WERI-Rb-1 (cell line): ENCODE measurements around the gene N4BP2L2.

ENCODE experiments used
- DNase-seq: peaks from one replicate; pipeline ENCODE4 v3.0.0-alpha.2; 2020
- H3K27ac ChIP-seq: fragments of 250-450 bp; sonication (Bioruptor Pico); 2 replicates; pipeline ENCODE4 v1.5.1; 2020; ENCODE audit warnings: mild to moderate bottlenecking, moderate library complexity
- H3K27me3 ChIP-seq: fragments of 250-450 bp; sonication (Bioruptor Pico); 2 replicates; pipeline ENCODE4 v1.5.1; 2021; ENCODE audit warnings: mild to moderate bottlenecking, low read depth, moderate library complexity; ENCODE audit not compliant: insufficient read depth, severe bottlenecking
- H3K36me3 ChIP-seq: fragments of 250-450 bp; sonication (Bioruptor Pico); 2 replicates; pipeline ENCODE4 v1.5.1; 2020; ENCODE audit warnings: mild to moderate bottlenecking, moderate library complexity
- H3K4me3 ChIP-seq: 2 replicates; pipeline ENCODE4 v1.5.1; 2011; ENCODE audit warnings: low read depth, mild to moderate bottlenecking, control low read depth, low read length
- H3K9me3 ChIP-seq: fragments of 250-450 bp; sonication (Bioruptor Pico); 2 replicates; pipeline ENCODE4 v1.5.1; 2021; ENCODE audit warnings: mild to moderate bottlenecking, moderate library complexity; ENCODE audit not compliant: severe bottlenecking
- TF ChIP-seq, protein P1 (sequence below): IDR thresholded peaks from 2 replicates; pipeline ENCODE4 v1.5.1; 2011; ENCODE audit warnings: low read depth, mild to moderate bottlenecking, control low read depth, inconsistent platforms, low read length

N4BP2L2 gene

DNA sequence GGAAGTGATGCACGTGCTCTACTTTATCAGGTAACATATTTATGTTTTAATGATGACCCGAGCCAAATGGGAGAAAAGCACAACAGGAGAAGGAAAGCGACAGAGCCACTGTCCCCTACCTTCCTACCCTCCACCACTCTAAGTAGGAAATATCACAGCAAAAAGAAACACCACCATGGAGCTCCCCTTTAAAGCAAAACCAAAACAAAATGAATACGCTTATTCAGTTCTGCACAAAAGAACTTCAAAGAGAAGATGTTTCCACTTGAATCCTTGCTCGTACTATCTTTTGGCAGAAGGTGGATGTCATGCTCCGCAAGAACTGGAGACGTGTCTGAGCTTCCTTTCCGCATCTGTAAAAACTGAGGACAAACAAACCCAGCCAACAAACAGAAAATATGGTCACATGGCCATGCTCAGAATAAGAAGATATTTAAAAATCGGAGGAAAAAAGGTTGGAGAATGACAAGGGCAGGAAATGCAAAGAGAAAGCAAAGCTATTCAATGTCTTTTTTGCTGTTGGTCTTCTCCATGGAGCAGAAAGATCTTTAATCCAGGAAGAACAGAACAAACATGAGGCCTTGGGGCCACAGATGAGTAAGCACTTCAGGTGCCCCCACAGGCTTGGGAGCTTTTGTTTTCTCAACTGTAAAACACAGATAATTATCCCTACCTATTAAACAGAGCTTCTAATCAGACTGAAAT, 130.1 kb downstream of the N4BP2L2 start:
- no peaks in the 10 kb centered on the region for H3K27me3 ChIP-seq
- no peak overlapping the region for H3K4me3 ChIP-seq
- no peak overlapping the region for H3K27ac ChIP-seq
- no peak for DNase-seq
- no peaks in the 10 kb centered on the region for H3K36me3 ChIP-seq
- H3K9me3 ChIP-seq = no peaks in the 10 kb centered on the region
- TF ChIP-seq, protein P1, sequence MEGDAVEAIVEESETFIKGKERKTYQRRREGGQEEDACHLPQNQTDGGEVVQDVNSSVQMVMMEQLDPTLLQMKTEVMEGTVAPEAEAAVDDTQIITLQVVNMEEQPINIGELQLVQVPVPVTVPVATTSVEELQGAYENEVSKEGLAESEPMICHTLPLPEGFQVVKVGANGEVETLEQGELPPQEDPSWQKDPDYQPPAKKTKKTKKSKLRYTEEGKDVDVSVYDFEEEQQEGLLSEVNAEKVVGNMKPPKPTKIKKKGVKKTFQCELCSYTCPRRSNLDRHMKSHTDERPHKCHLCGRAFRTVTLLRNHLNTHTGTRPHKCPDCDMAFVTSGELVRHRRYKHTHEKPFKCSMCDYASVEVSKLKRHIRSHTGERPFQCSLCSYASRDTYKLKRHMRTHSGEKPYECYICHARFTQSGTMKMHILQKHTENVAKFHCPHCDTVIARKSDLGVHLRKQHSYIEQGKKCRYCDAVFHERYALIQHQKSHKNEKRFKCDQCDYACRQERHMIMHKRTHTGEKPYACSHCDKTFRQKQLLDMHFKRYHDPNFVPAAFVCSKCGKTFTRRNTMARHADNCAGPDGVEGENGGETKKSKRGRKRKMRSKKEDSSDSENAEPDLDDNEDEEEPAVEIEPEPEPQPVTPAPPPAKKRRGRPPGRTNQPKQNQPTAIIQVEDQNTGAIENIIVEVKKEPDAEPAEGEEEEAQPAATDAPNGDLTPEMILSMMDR = no peak

DNA sequence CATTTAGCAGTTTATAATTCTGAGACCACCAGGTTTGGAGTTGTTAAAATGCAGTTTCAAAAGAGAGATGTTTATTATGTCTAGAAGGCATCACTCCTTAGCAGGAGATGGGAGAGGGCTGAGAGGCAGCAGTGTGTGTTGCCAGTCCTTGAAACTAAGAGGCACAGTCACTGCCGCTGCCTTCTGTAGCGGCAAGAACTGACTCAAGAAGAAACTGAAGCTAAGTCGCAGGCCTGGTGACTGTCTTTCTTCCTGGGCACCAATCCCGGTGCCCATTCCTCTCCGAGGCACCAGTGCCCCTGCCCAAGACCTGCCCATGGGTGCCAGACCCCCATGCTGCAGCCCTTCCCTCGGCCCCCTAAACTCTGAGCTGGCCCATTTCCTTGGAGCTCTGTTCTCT, 130.7 kb downstream of the N4BP2L2 start:
- no peak overlapping the region for H3K27ac ChIP-seq
- no peak for DNase-seq
- no peaks in the 10 kb centered on the region for H3K9me3 ChIP-seq
- TF ChIP-seq, protein P1 = no peak
- H3K27me3 ChIP-seq = no peaks in the 10 kb centered on the region
- H3K36me3 ChIP-seq = no peaks in the 10 kb centered on the region
- no peak overlapping the region for H3K4me3 ChIP-seq

DNA sequence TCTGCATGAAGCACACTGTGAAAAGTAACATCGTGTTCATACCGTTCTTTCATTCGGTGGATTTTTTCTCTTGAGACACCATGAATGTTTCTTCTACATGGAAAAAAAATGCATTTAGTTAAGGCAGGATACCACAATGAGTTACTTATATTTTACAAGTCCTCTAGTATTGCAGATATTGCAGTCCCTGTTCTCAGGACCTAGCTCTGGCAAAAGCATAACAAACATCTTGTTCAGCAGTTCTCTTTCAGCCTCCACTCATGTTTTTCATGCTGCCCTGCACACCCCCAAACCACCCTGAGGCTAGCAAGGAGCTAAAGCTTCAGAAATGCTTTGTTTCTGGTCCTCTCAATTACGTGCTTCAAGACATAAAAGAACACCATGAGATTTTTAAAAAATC, 135.5 kb downstream of the N4BP2L2 start:
- Histone ChIP-seq H3K27ac (no peak overlapping the region), H3K4me3 (no peak overlapping the region), H3K36me3 (peaks cover 10% of the 10 kb centered on the region), H3K9me3 (no peaks in the 10 kb centered on the region), H3K27me3 (no peaks in the 10 kb centered on the region)
- TF ChIP-seq, protein P1 = no peak
- no peak for DNase-seq

- DNase-seq = no peak
- H3K27me3 ChIP-seq = no peaks in the 10 kb centered on the region
- TF ChIP-seq, protein P1 = no peak
- no peak overlapping the region for H3K4me3 ChIP-seq
- H3K27ac ChIP-seq = no peak overlapping the region
- H3K9me3 ChIP-seq = no peaks in the 10 kb centered on the region
- H3K36me3 ChIP-seq = peaks cover 17% of the 10 kb centered on the region
Measured at GRCh38 chr13:32391101-32391619, 147.4 kb downstream of the N4BP2L2 start.

DNA sequence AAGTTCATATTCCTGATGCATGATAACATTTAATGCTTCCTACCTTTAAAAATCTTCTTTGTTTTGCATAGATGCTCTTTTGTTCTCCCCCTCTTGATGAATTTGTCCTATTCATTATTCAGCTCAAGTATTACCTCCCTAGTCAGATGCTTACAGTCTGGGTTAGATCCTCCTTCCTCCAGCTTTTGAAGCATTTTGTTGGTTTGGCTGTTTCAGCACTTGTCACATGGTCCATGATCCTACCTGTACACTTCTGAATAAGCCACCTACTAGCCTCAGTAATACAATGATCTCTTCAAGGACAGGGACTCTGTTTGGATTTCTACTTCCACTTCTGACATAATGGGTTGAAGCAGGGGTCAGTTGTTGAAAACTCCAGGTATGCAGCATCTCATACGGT, 148.1 kb downstream of the N4BP2L2 start:
- peaks cover 14% of the 10 kb centered on the region for H3K36me3 ChIP-seq
- H3K4me3 ChIP-seq = no peak overlapping the region
- no peak for DNase-seq
- no peaks in the 10 kb centered on the region for H3K9me3 ChIP-seq
- H3K27me3 ChIP-seq = no peaks in the 10 kb centered on the region
- H3K27ac ChIP-seq = no peak overlapping the region
- TF ChIP-seq, protein P1 = no peak

- DNase-seq = no peak
- H3K36me3 ChIP-seq = peaks cover 13% of the 10 kb centered on the region
- TF ChIP-seq, protein P1 = no peak
- H3K9me3 ChIP-seq = no peaks in the 10 kb centered on the region
- H3K27me3 ChIP-seq = no peaks in the 10 kb centered on the region
- no peak overlapping the region for H3K4me3 ChIP-seq
- H3K27ac ChIP-seq = no peak overlapping the region
Measured at GRCh38 chr13:32390048-32390447, 148.5 kb downstream of the N4BP2L2 start.
